ENCODE measurements around the gene S1PR4.
A peak's percentile ranks its signal among the peaks of the same experiment; 100 is the strongest.

Gene S1PR4

DNA sequence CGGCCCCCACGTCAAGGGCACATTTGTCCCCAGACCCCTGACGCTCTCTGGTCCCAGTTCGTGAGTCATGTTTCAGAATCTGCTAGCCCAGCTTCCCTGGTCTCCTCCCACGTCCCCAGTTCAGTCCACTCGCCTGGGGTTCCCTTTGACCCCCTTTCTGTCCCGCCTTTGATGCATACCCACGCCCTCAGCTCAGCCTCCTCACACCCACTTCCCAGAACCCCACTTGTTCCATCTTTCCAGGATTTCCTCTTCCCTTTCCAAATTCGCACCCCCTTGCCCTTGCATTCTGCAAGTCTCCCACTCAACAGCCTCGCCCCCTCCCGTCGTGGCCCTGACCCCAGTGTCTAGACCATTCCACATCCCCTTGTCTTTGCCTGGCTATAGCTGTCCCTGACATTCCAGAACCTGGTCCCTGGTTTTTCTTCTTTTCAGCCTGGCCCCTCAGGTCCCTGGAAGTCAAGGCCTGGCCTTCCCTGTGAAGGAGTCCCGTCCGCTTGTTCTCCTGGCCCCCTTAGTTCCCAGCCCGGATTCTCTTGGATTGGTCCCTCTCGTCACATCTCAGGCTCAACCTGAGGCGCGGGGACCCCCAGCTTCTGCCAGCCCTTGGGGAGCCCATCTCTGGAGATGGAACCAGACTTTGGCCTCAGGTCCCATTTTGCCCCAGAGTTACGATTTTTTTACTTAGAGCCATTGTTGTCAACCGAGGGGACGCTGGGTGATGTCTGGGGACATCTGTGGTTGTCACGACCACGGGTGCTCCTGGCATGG, 8.5 kb downstream of the S1PR4 start:
- H3K4me3 ChIP-seq (ENCODE audit: low read depth, low read length) = peak overlapping the region; percentile 84
- in situ Hi-C loops (cut with HindIII; ENCODE audit: low sequenced_read_pairs) = no loop called here
- TF ChIP-seq, protein P1, sequence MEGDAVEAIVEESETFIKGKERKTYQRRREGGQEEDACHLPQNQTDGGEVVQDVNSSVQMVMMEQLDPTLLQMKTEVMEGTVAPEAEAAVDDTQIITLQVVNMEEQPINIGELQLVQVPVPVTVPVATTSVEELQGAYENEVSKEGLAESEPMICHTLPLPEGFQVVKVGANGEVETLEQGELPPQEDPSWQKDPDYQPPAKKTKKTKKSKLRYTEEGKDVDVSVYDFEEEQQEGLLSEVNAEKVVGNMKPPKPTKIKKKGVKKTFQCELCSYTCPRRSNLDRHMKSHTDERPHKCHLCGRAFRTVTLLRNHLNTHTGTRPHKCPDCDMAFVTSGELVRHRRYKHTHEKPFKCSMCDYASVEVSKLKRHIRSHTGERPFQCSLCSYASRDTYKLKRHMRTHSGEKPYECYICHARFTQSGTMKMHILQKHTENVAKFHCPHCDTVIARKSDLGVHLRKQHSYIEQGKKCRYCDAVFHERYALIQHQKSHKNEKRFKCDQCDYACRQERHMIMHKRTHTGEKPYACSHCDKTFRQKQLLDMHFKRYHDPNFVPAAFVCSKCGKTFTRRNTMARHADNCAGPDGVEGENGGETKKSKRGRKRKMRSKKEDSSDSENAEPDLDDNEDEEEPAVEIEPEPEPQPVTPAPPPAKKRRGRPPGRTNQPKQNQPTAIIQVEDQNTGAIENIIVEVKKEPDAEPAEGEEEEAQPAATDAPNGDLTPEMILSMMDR (IDR thresholded peaks at IDR 0.05; ENCODE audit: low read depth, low read length, missing control alignments) = no peak
- DNase-seq (ENCODE audit: low read depth) = no peak

DNA sequence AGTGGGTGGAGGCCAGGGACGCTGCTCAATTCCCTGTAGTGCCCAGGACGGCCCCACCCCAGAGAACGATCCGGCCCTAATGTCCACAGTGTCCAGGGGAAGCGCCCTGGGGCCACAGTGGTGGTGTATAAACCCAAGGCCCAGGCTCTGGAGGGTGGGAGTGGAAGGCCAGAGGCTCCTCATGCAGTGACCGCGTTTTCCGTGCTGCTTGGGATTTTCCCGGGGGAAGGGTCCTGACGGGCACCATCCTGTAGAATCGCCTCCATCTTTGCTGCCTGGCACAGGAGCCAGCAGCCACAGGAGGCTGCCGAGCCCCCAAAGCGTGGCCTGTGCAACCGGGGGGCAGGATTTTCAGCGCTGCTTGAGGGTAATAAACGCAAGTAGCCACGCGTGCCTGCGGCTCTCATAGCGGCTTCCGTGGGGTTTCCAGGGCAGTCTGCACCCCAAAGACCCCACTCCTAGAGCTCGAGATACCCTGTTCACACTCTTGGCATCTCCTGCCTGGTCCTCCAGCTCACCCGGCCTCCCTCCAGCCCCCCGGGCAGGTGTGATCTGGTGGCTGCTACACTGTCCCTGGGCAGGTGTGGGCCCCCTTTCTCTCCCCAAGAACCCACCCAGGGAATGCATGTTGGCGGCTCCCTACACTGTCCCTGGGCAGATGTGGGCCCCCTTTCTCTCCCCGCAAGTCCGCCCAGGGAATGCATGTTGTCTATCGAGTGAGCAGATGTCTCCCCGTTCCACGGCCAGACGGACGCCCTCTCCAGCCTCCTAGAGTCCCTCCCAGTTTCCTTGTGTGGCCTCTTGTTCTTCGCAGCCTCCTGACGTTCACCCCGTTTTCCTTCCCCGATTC, 9.3 kb downstream of the S1PR4 start:
- no peak overlapping the region for H3K4me3 ChIP-seq (ENCODE audit: low read depth, low read length)
- in situ Hi-C loops (cut with HindIII; ENCODE audit: low sequenced_read_pairs) = no loop called here
- DNase-seq (ENCODE audit: low read depth) = no peak
- TF ChIP-seq, protein P1 (IDR thresholded peaks at IDR 0.05; ENCODE audit: low read depth, low read length, missing control alignments) = no peak

DNA sequence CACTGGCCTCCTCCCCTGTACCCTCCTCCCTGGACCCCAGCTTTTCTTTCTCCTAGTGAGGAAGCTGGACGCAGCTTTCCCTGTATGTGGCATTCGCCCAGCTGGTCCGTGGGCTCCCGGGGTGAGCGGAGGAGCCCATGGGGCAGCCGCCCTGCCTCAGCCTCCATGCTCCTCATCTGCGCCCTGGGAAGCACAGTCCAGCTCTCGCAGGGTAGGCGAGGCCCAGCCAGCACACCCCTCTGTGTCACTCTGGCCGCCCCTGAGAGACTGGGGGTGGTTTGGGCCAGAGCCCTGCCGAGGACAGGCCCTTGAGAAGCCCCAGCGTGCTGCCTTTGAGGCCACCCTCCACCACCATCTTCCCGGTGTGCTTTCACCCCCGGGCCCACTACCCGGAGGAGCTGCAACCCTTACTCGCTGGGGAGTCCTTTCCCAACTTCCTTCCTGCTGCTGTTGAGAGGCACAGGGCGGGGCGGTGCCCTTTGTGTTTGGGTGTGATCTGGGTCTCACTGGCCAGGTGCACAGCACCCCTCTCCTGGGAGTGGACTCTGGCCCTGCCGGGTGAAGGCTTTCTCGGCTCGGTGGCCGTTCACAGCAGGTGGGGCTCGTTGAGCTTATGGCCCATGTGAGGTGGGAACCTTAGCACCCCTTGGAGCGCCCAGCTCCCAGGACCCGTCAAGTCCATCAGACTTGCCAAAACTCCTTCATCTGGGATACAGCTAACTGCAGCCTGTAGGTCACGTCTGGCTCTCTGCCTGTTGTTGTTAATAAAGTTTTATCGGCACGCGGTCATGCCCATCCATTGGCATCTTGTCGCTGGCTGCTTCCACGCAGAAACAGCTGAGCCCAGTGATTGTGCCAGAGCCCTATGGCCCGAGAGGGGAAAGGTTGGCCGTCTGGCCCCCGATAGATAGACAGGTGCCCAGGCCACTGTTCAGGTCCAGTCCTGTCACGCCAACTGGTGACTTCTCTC, 10.3 kb downstream of the S1PR4 start:
- H3K4me3 ChIP-seq (ENCODE audit: low read depth, low read length) = no peak overlapping the region
- no peak for DNase-seq (ENCODE audit: low read depth)
- in situ Hi-C loops (cut with HindIII; ENCODE audit: low sequenced_read_pairs) = no loop called here
- TF ChIP-seq, protein P1 (IDR thresholded peaks at IDR 0.05; ENCODE audit: low read depth, low read length, missing control alignments) = no peak

DNA sequence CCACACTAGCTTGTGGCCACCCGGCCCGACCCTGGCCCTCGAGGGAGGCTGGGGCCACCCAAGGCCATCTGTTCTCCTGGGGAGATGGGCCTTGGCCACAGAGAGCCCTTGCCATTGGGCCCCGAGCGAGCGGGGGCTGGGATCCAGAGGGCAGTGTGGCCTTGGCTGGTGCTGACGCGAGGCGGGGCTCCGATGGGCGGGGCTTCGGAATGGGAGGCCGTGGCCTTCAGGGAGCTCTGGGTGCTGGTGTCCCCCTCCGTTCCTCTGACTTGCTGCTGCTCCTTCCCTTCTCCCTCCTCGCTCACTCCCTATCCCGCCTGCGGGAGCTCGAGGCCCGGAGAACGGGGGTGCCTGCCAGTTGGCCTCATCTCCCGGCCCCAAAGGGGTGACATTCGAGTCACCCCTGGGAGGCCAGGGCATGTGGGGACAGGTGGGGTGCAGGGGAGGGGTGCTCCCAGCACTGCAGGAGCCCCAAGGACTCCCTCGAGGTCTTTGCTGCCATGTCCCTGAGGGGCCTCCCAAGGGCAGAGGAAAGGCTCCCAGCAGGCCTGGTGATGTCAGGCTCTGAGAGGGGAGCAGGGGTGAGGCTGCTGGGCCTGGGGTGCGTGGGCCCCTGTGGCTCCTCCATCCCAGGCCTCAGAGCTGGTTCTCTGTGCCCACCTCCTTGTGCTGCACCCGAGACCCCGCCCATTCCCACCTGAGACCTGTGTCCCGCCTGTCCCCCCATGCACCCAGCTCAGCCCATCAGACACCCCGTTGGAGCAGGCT, 11.3 kb downstream of the S1PR4 start:
- DNase-seq (ENCODE audit: low read depth) = no peak
- no peak overlapping the region for H3K4me3 ChIP-seq (ENCODE audit: low read depth, low read length)
- TF ChIP-seq, protein P1 (IDR thresholded peaks at IDR 0.05; ENCODE audit: low read depth, low read length, missing control alignments) = no peak
- in situ Hi-C loops (cut with HindIII; ENCODE audit: low sequenced_read_pairs) = no loop called here

DNA sequence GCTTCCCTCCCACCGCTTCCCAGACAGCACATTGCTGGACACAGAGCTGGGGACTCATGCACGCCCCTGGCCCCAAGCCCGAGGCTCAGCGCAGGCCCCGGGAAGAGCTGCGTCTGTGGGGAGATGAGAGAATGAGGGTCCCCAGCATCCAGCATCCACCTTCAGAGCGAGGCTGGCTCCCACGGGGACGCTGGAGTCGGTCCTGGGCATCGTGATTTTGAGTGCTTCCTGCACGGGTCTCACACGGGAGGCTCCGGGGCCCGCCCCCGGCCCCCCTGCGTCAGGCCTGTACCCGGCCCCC, 11.9 kb downstream of the S1PR4 start:
- in situ Hi-C loops (cut with HindIII; ENCODE audit: low sequenced_read_pairs) = no loop called here

More for the DNA sequence above, 11.9 kb downstream of the S1PR4 start:
- TF ChIP-seq, protein P1 (IDR thresholded peaks at IDR 0.05; ENCODE audit: low read depth, low read length, missing control alignments) = no peak
- DNase-seq (ENCODE audit: low read depth) = no peak
- H3K4me3 ChIP-seq (ENCODE audit: low read depth, low read length) = no peak overlapping the region

Measured in astrocyte of the cerebellum (primary cell).